ACHN (cell line): ENCODE measurements around the gene NTM.

Experiments used
- DNase-seq: peaks from one replicate; pipeline ENCODE4 v3.0.0-alpha.2; 2015
- in situ Hi-C: cut with HindIII; loops from 2 replicates; pipeline ENCODE4 v1.10.0; 2017; ENCODE audit warnings: low sequenced_read_pairs, low pct_ligation_motif_present, low pct_unique_long_range_greater_than_20kb

Gene NTM

GRCh38 chr11:131822506-131822905, 452.1 kb downstream of the NTM start:
- in situ Hi-C loops = no loop called here
- no peak for DNase-seq

GRCh38 chr11:131823772-131824171, 453.4 kb downstream of the NTM start:
- in situ Hi-C loops = no loop called here
- DNase-seq = no peak

GRCh38 chr11:131824771-131825170, 454.4 kb downstream of the NTM start:
- in situ Hi-C loops = no loop called here
- no peak for DNase-seq

GRCh38 chr11:131827430-131827829, 457.0 kb downstream of the NTM start:
- no peak for DNase-seq
- in situ Hi-C loops = no loop called here

DNA sequence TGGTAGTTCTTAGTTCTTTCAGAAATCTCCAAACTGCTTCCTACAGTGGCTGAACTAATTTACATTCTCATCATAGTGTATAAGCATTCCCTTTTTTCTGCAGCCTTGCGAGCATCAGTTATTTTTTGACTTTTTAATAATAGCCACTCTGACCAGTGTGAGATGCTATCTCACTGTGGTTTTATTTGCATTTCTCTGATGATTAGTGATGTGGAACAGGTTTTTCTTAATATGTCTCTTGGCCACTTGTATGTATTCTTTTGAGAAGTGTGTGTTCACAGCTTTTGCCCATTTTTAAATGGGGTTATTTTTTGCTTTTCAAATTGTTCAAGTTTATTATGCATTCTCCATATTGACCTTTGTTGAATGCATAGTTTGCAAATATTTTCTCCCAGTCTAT, 459.3 kb downstream of the NTM start:
- in situ Hi-C loops = no loop called here
- DNase-seq = no peak

- DNase-seq = no peak
- in situ Hi-C loops = no loop called here
Measured at GRCh38 chr11:131832079-131832478, 461.7 kb downstream of the NTM start.

DNA sequence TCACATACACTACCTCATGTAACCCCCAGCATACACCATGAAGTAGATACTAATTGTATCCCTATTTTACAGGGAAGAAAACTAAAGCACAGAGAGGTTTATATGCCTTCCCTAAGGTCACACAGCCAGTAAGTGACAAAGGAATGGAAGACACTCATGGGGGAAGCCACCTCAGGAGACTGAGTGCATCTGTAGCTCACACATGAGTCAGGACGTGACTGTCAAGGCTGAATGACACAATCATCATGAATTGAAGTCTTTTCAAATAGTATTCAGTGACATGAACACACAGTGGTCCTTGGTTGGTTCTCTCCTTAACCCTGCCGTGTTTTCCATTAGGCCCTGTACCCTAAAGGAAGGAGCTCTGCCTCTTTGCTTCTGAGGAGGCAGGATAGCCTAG, 463.0 kb downstream of the NTM start:
- in situ Hi-C loops = no loop called here
- no peak for DNase-seq

- DNase-seq = no peak
- in situ Hi-C loops = no loop called here
Measured at GRCh38 chr11:131837562-131837961, 467.1 kb downstream of the NTM start.

DNA sequence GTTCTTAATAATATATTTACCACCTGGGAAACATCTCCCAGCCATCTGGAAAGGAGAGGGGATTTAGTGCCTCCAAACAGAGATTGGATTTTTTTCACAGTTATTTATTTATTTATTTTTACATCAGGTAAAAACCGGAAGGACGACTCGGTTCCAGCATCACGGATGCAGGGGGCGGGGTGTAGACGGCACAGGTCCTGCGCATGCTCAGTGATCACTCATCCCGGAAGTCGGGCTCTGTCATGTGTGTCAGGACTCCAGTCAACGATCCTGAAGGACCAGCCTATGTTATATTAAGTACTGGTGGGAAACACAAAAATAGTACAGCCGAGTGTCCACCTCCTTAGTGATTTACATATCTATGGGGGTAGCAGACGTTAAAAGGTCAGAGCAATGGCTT, 467.6 kb downstream of the NTM start:
- DNase-seq = no peak
- in situ Hi-C loops = no loop called here

GRCh38 chr11:131839326-131839725, 468.9 kb downstream of the NTM start:
- DNase-seq = no peak
- in situ Hi-C loops = no loop called here

GRCh38 chr11:131840545-131840944, 470.1 kb downstream of the NTM start:
- no peak for DNase-seq
- in situ Hi-C loops = no loop called here

DNA sequence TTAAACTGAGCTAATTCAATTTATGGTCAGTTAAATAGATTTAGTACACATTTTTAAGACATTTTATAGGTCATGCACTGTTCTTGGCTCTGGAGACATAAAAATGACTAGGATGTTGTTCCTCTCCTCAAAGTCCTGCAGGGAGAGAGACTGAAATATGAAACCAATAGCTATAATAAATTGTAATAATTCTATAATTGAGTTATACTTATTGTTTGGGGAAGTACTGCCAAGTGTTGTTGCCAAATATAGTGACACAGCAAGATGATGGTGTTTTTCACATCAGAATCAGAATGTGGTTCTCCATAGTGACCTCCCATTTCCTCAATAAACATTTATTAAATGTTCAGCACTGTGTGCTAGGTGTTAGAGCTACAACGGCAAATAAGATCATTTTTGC, 470.6 kb downstream of the NTM start:
- in situ Hi-C loops = no loop called here
- DNase-seq = no peak

DNA sequence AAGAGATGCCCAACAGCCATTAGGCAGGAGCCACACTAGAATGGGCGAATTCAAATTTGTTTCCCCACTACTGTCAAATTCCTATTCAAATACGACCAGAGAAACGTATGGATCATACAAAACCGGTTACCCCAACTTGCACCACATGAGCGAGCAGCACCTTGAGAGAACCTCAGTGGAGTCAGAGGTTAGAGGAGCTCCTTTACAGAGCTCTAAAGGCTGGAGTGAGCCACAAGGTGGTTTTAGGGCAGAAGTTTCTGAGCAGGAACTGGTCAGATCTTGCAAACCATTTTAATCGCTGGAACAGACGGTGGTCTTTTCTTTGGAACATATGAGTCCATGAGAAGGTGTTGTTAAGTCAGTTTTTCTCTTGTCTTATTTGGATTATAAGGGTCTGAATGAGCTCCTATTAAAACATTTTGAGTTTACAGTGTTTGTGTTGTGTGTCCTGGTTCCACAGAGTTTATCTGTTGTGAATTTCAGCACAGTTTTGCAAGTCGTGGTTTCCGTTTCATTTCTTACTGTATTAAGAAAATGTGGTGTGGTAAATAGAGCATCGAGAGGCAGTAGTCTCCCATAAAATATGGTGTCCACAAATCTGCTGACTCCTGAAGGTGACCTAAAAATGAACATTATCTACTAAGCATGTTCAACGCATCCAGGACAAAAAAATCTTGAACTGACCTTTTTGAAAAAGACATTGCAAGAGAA, 471.7 kb downstream of the NTM start:
- in situ Hi-C loops = no loop called here
- DNase-seq = no peak

DNA sequence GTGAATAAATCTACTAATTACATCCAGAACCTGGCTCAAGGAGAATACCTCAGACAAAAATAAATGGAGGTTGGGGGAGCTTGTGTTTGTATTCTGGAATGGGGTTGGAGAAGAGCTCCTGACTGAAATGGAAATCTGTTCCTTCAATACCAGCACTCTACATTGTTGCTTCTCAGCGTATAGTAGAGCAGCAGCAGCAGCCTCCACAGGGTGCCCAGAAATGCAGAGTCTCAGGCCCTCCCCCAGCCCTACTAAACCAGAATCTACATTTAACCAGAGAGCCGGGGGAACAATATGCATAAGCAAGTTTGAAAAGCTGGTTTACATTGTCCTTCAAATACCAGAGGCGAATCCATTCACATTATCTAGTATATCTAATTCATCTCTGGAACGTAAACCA, 474.8 kb downstream of the NTM start:
- in situ Hi-C loops = no loop called here
- DNase-seq = no peak

- in situ Hi-C loops = no loop called here
- DNase-seq = no peak
Measured at GRCh38 chr11:131849485-131849884, 479.1 kb downstream of the NTM start.

- no peak for DNase-seq
- in situ Hi-C loops = no loop called here
Measured at GRCh38 chr11:131850507-131850906, 480.1 kb downstream of the NTM start.

DNA sequence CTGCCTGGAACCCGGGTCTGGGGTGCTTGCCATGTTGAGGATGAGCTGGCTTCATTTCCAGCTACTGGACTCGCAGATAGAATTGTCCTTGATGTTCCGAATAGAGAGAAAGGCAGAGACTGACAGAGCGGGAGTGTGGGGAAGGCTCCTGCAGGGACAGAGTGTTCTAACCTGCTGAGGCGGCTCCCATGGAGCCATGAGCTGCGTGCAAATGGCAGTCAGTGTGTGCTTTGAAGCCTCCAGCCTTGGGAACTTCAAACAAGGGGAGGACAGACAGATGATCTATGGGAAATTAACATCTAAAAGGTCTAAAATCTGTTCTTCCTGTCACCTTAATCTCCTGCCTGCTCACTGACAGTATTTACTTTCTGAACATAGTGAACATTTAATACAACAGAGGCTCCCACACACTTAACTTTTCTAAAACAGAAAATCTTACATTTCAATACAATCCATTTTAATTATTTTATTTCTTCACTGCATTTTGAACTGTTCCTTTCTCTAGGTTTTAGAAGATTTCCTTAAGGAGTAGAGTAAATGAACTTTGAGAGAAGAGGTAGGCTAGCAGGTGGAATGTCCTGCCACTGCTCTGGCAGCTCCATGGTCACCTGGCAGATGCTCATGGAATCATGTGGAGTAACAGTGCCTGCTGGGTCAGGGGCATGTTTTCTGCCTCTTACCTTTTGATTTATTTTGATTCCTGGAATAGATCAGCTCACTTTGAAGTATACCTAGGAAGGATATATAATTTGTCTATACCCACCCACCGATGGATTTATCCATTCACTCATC, 481.7 kb downstream of the NTM start:
- no peak for DNase-seq

GRCh38 chr11:131852757-131853156, 482.3 kb downstream of the NTM start:
- DNase-seq = no peak
- in situ Hi-C loops = no loop called here

More for the DNA sequence above, 481.7 kb downstream of the NTM start:
- in situ Hi-C loops = no loop called here

- DNase-seq = no peak
- in situ Hi-C loops = no loop called here
Measured at GRCh38 chr11:131854391-131854790, 484.0 kb downstream of the NTM start.

- in situ Hi-C loops = no loop called here
- no peak for DNase-seq
Measured at GRCh38 chr11:131855320-131855719, 484.9 kb downstream of the NTM start.
